GM12872 (cell line): ENCODE measurements around the gene ARID5B.

Source experiments
- CTCF ChIP-seq: IDR thresholded peaks from 3 replicates; pipeline ENCODE4 v1.5.1; 2011; ENCODE audit warnings: low read depth, mild to moderate bottlenecking, low read length, moderate library complexity; ENCODE audit not compliant: insufficient read depth

ARID5B gene

GRCh38 chr10:62008946-62009345, 107.4 kb downstream of the ARID5B start:
- TF ChIP-seq CTCF, result no peak

GRCh38 chr10:62010366-62010765, 108.9 kb downstream of the ARID5B start:
- no peak for TF ChIP-seq CTCF

GRCh38 chr10:62011558-62011957, 110.1 kb downstream of the ARID5B start:
- TF ChIP-seq CTCF, result no peak

- TF ChIP-seq CTCF, result no peak
Measured at GRCh38 chr10:62012318-62012717, 110.8 kb downstream of the ARID5B start.

GRCh38 chr10:62014510-62014909, 113.0 kb downstream of the ARID5B start:
- TF ChIP-seq CTCF, result no peak

- TF ChIP-seq CTCF, result no peak
Measured at GRCh38 chr10:62015994-62016393, 114.5 kb downstream of the ARID5B start.

GRCh38 chr10:62016623-62017490, 115.4 kb downstream of the ARID5B start:
- no peak for TF ChIP-seq CTCF
